NOMO-1 (cell line): Measurements from ENCODE around the gene CACNA2D3.

Experiments
- DNase-seq, 2 experiments: peaks; one replicate each; lab custom pipeline; 2025; ENCODE audit not compliant: unreplicated experiment in 2 of 2; lab: John Stamatoyannopoulos, UW

The CACNA2D3 gene

DNA sequence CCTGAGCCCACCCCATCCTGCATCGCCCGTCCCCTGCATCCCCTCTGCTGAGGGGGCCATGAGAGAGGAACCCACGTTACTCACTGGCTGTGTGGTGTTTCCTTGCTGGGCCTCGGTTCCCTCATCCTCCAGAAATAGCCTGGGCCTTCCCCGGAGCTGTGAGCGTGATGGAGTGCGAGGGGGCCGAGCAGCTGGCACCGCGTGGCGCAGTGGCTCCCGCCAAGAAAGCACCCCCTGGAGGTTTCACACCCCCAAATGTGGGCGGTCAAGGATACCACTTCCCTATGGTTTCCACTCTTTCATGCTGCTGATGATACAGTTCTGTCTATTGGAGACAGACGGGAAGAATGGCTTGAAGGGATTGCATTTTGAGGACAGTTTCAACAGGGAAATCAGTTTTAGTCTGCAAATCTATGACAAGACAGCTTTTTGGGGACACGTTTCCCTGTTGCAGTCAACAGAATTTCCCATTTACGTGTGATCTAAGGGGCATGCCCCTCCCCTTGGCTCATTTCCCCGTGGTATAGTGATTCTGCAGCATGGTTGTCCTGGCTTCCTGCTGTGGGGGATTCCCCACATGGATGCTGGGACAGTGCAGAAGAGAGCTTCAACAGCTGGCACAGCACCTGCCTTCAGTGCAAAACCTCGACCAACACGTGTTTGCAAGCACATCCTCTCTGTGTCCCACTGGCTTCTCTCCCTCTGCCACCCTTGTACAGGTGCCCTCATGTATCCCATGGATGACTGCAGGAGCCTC lies 428.0 kb downstream of the CACNA2D3 start:
- DNase-seq: no peak

DNA sequence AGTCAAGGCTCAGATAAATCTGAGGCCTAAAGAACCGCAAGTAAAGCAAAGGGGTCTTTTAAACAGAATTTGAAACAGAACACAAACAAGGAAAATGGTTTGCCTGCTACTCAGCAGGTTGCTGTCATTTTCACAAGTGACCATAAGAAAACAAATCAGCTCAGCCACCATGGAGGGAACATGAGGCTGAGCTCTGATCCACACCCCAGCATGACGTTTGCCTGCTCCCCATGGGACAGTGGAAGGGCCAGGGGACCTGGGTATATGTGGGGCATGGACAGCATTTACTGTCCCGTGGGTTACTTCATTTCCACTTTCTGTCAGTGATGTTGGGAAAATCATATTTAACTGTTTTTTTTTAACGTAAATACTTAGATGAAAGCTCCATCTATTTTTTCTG lies 434.3 kb downstream of the CACNA2D3 start:
- DNase-seq: no peak

DNA sequence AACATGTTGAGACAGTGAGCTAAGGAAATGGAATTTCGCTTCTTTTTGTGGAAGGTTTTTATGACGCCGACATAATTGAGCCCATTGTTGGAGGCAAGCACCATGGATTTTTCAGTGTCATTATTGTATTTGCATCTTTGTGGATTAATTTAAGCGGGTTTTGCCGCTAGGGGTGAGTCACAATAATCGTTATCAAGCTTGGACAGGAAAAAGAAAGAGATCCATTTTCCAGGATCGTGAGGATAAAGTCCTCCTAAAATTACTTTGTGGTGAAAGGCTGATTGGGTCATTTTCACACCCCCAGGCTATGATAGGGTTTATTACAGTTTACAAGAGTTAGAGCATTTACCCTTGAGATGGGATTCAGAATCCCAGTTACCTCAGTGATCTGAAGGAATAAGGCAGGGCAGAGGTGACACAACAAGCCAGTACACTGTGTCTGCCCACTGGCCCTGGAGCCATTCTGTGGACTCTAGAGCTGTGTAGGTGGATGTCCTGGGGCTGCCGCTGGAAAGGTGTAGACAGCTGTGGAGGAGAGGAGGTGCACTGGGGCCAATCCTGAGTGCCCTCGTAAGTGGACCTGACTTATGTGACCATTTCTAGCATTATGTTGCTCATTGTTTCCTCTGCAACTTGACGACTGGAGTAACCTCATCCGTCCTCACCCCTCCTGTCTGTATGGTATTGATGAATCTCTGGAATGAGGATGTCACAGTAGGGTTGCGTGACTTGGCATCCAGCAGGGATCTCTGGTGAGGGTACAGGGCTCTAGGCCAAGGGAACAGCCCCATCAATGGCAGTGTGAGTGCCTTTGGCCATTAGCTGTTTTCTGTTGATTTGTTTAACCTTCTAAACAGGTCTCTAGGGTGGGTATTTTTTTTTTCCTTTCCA lies 435.4 kb downstream of the CACNA2D3 start:
- no peak for DNase-seq

DNA sequence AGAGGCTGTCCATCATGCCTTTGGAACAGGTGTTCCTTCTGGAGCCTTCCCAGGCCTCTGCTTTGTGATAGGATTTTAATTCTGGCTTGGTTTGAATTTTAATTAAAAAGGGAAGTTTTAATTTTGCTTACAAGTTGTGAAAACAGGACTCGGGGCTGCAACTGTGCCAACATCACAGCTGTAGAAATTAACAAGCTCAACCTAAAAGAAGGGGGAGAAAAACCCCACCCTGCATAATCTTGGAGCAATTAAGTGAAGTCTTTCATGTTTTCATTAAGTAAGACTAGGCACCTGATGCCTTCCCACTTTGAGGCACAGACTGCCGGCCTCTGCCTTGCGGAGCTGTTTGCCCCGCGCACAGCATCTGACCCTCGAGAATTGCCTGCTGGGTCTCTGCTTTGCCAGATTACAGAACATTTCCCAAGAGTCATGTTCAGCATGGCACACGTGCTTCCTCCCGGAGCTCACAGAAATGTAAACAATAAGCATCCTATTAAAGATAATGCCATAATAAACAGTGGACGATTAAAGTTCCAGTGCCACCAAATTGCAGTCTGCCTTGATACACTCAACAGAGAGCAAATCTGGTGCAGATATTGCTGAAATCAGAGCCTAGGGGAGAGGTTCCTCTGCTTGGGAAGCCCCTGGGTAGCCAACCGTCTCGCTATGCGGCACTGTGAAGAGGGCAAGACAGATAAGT lies 441.3 kb downstream of the CACNA2D3 start:
- no peak for DNase-seq

DNA sequence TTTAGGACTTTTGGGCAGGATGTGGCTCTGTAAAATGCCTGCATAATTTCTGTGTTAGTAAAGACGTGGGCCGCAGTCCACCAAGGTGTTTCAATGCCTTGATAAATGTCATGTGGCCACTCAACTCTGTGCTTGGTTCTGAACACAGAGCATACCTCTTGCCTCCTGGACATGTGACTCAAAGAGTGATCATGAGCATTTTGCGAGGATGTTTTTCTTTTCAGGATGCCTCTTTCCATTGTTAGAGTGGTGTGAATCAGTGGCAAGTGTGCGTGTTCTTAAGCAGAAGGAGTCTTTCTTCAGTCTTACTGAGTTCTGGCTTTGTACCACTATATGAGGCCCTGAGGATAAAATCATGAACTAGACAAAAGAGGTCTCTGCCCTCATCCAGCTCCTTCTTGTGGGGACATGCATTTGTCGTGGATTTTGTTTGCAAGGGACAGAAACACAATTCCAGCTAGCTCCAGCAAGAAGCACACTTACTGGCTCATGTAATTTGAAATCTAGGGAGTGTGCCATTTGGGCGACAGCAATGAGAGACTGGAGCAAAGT lies 442.1 kb downstream of the CACNA2D3 start:
- DNase-seq: no peak

DNA sequence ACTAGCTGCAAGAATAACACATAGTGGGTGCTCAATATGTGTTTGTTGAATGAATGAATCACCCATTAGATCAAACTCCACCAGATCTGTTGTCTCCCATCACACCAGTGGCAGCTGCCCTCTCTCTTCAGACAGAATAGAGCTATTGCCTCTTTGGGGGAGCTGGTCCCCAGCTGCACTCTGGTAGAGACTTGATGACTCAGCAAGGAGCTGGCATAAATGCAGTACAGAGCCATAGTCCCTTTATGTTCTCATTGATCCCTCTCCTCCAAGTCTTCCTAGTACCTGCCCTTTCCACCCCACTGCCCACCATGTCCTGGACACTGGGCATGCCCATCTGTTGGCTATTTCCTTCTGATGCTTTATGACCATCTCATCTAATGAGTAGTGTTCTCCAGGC lies 443.6 kb downstream of the CACNA2D3 start:
- DNase-seq: no peak

DNA sequence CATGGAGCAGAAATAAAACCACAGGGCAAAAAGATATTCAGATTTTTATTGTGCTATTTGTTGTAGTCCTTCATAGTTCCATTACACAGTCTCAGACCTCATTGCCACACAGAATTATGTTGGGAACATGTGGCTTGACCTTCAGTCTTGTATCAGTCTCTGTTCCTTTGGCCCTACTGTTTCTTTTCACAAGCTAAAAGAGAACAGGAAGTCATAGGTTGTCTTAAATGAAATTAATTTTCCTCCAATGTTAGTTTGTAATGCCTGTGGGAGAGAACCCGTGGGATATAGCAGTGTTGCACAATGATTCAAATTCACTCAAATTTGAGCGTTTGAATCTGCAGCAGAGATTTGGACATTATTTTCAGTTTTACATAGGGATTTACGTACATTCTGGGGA lies 445.6 kb downstream of the CACNA2D3 start:
- DNase-seq: no peak

DNA sequence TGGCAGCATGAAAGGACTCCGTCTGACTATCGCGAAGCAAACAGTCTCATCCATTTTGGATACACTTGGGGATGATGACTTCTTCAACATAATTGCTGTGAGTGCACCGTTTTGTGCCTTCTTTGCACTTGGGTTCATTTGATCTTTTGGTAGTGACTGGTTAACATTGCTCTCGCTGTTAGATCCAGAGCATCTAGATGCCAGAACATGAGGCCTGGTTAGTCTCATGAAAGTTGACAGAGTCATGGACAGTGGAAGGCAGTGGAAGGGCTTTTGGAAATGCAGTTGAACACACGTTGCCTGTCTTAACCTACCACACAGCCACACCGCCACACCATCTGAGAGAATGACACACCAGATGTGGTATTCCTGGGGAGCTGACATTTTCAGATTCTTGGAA lies 447.7 kb downstream of the CACNA2D3 start:
- DNase-seq: no peak

DNA sequence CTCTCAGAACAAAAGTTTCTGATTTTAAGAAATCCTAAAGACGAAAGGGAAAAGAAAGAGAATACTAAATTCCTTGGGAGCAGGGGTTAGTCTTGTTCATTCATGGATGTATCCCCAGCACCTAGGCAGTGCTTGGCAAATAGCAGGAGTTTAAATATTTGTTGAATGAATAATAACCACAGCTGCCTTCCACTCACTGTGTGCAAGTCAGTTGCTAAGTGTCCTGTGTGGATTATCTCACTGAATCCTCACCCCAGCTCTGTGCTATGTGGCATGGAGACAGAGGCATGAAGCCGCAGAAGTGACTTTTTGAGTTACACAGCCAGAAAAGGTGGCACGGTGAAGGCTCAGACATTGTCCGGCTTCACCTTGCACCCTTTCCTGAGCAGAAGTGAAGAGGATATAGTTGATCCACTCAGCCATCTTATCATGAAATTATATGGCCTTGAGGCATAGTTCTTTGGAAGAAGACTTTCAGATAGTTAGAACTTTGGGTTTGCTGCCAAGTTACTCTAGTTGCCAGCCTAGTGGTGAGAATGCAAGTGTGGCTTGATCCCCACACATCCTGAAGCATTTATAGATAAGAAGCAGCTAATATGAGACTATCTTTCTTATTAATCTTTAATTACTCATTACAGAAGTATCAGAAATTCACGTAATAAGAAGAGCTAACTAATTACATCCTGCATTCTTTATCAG lies 450.0 kb downstream of the CACNA2D3 start:
- no peak for DNase-seq

DNA sequence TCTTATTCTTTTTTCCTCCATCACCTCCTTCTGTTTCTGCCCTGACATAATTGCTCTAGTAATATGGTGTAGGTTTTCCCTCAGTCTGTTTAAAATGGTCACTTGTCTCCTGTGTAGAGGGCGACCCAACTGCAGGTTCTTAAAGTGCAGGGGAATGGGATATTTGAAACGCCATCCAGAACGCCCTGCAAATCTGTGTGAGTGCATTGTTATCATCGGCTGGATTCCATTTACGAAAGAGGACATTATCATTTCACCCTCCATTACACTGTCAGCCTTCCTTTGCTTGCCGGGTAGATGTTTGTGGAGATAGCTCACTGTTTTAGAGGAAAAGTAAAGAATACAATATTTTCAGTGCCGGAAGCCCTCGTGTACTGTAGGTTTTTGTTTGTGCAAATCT lies 451.5 kb downstream of the CACNA2D3 start:
- DNase-seq: no peak

DNA sequence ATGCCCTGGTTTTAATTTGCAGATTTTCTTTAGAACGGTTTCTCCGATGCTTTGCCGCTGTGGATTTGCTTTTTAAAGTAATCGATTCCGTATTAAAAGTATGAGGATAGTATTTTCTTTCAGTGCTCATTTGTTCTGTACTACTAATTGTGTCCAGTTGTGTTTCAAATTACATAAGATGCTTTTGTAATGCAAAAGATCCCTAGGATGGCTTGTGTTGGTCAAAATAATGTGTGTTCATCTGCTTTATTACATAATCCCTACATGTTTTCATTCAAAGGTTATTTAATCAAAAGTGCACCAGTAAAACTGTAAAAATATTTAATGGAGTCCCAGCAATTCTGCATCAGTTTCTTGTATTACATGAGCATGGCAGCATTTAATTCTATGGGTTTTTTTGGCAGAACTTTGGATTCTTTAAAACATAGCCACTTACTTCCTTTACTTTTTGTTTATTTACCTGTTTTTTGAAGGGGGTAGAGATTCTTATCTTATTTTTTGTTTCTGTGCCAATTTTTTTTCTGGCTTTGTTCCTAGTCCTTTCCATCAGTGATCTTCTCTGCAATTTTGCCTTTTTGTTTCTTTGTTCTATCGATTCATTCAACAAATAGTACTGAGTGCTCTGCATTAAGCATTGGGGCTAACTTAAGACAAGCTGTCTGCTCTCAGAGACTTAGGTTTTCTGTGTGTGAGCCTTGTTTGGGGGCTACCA lies 452.7 kb downstream of the CACNA2D3 start:
- DNase-seq: no peak

DNA sequence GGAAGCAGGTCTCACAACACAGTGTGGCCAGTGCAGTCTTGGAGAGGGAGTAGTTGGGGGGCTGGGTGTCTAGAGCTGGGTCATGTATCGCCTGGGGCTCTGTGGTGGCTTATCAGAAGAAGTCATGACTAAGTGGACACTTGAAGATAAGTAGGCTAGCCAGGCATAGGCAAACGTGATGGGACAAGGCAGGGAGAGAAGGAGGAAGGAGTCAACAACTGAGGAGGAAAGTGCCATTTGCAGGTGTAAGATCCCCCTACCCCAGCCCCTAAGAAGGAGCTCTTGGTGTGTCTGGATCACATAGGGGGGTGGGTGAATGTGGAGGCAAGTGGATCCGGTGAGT lies 453.2 kb downstream of the CACNA2D3 start:
- no peak for DNase-seq

DNA sequence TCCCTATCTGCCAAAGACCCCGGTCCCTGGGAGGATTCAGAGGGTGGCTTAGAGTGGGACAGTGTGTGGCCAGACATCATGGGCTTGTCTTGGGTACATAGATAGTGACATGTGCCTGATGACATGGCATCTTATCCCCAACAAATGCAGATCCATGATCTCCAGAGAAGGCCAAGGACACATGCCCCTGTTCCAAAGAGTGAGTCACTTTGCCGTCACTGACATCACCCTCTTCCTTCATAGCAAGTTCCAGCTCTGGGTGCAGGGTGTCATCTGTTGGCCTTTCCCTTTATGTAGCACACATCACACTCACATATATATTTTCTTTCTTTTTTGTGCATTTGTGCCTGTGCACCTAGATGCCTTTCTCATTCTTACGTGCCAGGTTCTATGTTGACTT lies 455.0 kb downstream of the CACNA2D3 start:
- no peak for DNase-seq

DNA sequence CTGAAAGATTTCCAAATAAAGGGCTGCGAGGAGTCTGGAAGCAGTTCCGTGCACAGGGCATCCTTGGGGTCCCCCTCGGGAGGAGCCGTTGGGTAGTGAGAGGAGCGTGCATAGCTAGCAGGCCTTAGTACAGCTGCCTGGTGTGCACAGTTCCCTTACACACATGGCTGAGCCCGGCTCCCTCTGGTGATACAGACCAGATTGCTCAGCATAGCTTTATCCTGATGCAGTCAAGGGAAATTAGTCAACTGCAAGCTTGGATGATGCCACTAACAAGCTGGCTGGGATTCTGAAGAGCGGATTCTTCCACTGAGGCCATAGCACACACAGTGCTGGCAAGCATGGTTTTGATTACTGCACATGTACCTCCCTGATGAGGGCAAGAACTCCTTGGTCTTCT lies 456.1 kb downstream of the CACNA2D3 start:
- no peak for DNase-seq

DNA sequence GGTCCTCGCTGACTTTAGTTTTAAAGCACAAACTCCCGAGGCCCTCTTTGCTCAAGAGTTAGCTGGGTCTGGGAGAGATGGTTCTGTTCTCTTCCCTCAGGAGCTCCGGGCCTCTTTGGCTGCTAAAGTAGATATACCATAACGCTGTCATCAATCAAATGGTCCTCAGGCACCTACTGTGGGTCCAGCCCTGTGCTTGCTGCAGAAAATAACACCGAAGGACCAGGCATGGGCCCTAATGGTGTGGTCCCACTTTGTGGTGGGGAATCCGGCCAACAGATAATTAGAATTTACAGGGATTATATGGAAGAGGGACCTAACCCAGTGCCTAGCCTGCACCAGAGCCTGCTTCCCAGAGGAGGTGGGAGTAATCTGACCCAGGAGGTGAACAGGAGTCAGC lies 458.1 kb downstream of the CACNA2D3 start:
- DNase-seq: no peak

DNA sequence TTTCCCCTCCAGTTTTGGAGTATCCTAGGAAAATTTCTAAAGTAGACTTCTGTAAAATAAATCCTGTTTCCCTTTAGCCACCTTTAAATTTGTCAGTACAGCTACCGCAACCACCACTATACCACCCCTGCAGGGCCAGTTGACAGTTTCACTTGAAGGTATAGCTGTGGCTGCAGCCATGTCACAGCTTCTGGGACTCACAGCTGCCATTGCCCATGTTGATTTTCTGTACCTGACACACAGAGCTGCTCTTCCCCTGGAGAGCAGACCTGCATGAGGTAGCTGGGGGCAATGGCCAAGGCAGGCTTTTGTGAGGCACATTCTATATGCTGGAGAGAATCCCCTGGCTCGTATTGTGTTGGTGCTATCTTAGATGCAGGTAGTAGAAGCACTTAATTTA lies 460.1 kb downstream of the CACNA2D3 start:
- DNase-seq: no peak

DNA sequence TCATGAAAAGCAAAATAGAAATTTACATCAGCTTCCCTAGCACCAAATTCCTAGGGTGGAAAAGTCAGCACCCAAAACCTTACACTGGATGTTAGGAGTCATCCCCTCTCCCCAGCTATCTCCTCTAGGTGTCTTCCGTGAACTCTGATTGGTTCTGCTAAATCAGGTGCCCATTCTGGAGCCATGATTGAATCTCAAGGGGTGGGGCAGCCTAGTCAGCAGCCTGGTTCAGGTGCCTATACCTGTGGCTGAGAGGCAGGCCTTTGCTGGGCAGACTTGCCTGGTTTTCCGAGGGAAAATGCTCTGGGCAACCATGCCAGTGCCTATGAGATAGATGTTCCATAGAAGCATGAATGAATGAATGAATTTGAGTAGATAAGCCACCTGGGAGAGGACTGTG lies 468.8 kb downstream of the CACNA2D3 start:
- DNase-seq: no peak

DNA sequence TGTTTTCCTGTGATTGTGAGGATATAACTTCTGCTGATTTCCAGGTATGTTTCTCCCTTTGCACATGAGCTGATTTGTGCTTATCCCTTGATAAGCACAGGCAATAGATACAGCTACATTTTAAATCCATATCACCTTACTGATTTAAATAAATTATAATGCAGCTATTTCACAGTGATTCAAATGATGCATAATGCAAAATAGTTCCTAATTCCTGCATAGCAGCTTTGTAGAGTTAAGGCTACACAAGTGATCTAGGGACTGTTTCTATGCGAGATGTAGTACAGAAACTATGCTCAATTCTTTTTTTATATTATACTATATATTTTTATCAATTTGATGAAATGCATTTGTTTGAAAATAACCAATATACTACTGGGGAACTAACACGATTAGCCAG lies 471.3 kb downstream of the CACNA2D3 start:
- no peak for DNase-seq

DNA sequence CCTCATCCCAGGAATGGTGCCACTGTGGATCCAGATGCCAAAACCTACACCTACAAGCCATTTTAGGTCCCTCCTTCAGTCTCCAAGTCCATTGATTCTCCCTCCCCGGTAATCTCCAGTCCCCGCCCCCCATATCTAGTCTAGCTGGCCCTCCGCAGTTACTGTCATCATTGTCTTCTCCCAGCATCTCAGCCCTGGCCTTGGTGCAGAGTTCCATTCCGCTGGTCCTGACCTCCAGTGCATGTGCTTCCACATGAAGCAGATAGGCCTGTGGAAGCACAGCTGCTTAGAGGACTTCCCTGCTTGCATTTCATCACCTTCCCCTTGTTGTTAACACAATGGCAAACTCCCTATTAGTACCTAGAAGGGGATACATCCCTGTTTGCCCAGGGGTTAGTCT lies 473.7 kb downstream of the CACNA2D3 start:
- DNase-seq: no peak

DNA sequence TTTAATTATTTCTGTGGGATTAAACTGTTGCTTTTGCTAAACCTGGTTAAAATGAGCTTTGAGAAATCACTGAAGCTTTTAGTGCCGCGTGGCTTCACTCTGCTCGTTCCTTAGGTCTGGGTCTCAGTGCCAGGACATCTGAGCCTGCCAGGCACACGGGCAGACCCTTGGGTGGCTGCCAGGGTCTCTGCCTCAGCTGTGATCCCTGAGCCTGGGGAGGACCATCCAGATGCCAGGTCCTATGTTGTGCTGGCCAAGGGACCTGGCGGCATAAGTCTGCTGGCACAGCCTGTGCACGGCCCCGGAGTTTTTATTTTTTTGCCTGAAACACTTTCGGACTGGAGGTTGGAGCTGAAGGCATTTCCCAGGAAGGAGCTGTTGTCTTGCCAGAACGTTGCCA lies 477.4 kb downstream of the CACNA2D3 start:
- no peak for DNase-seq
